T-helper 22 cell (primary cell): ENCODE data around the gene PCCB.
"Not testable (repeated sequence)": the region's sequence is repeated elsewhere in the genome, so short reads cannot be mapped to it uniquely, and the experiment has no call there.

ENCODE experiments used
- DNase-seq: peaks from one replicate; pipeline ENCODE4 v3.0.0-alpha.2; 2020; ENCODE audit warnings: low read depth

Gene PCCB

DNA sequence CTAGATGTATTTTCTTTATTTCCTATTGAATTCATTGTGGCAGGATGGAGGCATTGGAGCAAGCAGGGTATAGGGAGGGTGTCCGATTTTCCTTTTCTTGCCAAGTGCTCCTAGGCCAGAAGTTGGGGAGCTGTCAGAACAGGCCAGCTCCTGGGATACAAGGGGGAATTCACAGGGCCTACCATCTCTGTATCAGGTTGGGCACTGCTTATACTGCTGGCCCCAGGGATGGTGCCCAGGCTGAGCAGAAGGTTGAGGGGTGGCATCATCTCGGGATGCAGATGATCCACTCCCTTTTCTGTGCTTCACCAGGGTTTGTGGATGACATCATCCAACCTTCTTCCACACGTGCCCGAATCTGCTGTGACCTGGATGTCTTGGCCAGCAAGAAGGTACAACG, 79.5 kb downstream of the PCCB start:
- DNase-seq, result no peak

DNA sequence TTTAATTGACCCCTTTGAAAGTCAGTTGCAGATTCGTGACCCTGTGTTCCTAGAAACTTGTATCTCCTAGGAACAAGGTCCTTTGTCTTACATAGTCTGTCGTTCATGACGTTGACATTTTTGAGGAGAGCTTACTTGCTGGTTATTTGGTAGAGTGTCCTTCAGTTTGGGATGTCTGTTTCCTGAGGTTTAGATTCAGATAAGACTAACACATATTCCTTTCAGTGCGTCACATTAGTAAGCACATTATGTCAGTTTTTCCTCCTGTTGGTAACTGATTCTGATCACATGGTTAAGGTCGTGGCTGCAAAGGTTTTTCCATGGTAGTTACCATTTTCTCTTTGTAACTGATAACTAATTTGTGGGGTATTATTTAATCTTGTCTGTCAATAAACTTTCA, 80.8 kb downstream of the PCCB start:
- DNase-seq, result no peak

- no peak for DNase-seq
These were observed 82.2 kb downstream of the PCCB start for GRCh38 chr3:136332302-136332701.

- DNase-seq, result no peak
These were observed 82.6 kb downstream of the PCCB start for GRCh38 chr3:136332776-136333175.

DNA sequence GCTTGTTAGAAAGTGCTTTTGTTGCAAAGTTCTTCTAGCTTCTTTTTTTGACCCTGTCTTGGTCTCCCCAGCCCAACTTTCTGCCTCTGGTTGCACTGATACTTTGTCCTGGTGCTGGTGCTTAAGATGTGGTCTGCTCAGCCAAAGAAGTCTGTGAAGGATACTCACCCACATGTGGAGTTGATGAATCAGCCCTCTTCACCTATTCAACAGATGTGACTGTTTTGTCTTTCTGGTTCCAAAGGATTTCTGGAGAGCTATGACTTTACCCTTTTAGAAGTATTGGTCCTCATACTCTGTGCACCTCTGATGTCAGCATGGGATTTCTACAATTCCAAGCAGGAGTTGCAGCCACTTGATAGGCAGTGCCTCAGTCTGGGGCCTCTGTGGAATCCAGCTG, 84.1 kb downstream of the PCCB start:
- no peak for DNase-seq

DNA sequence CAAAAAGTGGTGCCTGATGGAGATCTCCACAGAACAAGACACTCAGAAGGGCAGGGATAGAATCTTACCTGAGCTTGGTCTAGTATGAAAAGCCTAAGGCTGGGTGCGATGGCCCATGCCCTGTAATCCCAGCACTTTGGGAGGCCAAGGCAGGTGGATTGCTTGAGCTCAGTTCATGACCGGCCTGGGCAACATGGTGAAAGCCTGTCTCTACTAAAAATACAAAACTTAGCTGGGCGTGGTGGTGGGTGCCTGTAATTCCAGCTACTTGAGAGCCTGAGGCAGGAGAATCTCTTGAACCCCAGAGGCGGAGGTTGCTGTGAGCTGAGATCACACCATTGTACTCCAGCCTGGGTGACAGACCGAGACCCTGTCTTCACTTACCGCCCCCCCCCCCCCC, 84.6 kb downstream of the PCCB start:
- DNase-seq, result not testable (repeated sequence)

DNA sequence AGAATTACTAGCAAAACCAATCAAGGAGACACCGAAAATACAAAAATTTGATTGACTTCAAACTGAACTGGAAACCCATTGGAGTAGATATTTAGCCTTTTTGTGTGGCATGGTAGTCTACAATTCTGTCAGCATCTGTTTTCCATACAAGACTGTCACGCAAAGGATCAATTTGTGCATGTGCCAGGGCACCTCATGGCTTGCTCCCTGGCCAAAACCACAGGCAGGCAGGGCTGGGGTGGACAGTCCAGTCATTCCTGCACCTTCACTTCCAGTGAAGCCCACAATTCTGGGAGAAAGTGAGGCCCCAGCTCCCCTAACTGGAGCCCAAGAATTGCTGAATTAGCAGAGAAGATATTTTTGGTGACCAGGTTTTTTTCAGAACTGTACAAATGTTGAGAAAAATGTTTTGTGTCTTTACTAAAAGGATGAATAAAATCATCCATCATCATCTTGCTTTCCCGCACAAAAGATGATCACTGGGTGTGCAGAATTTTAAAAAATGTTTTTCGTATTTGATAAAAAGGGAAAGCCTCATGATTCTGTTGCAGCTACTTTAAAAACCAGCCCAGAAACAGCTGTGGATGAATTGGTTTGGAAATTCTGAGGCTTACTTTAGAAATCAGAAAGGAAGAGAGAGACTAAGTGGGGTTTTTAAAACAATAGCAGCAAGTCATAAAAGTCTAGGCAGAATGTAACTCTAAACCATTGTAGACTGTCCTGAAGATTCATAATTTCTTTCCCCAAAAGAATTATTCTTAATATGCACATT, 86.4 kb downstream of the PCCB start:
- no peak for DNase-seq

GRCh38 chr3:136343446-136343845, 93.3 kb downstream of the PCCB start:
- DNase-seq, result no peak

DNA sequence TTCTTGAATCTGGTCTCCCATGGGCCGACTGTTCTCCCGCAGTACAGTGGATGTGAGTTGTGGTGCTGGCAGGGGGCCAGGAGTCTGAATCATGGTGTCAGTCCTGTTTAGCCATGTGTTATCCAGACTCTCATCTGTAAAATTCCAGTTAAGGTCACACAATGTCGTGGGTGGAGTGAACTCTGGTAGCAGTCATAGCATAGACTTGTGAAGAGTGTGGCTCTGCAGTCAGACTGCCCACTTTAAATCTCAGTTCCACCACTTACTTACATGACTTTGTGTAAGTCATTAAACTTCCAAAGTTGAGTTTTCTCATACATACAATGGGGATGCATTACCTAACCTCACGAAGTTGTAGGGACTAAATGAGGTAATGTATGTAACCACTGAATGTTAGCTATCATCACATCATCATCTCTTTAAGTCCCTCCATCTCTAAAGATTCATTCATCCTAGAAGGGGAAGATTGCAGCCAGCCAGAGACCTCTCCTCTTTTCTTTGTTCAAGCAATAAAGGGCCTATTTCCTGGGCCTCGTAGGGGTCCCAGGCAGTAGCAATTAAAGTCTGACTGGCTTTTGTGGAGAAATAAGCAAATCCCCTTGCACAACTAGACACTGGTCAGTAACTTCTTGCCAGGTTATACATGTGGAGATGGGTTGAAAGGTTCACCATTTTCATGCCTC, 93.9 kb downstream of the PCCB start:
- no peak for DNase-seq

DNA sequence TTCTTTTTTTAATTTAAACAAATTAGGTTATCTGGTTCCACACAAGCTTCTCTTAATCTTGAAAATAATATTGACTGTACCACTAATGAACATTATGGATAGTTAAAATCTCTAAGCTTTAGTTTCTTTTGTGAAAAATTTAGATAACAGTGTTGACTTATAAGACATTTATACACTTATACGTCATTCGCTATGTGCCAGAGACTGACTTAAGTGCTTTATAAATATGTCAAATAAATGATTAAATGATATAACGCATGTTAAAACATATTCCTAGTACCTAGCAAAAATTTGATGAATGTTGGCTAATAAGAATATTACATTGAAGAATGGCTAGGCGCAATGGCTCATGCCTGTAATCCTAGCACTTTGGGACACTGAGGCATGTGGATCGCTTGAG, 96.3 kb downstream of the PCCB start:
- no peak for DNase-seq

- DNase-seq, result no peak
These were observed 100.0 kb downstream of the PCCB start for GRCh38 chr3:136350132-136350531.

DNA sequence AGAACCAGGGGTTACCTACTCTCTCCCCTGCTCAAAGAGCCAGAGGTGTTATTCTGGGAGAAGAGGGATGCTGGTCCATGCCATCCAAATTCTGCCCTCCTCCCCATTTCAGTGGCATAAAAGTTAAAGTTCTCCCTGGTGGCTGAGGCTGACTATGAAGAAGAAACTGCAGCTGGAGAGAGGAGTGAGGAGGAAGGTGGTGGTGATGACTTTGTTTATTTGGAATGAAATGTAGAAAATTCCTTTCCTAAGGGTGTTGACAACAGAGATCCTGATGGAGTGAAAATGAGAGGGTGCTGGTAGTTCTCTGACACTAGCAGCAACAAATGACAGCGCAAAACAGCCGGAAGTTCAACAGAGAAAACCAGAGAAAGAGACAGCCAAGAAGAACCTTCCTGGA, 100.4 kb downstream of the PCCB start:
- no peak for DNase-seq

- no peak for DNase-seq
These were observed 101.2 kb downstream of the PCCB start for GRCh38 chr3:136351351-136351750.

- DNase-seq, result no peak
These were observed 101.8 kb downstream of the PCCB start for GRCh38 chr3:136351905-136352304.

- DNase-seq, result no peak
These were observed 103.3 kb downstream of the PCCB start for GRCh38 chr3:136353461-136353860.

GRCh38 chr3:136366289-136366688, 116.1 kb downstream of the PCCB start:
- DNase-seq, result no peak

- DNase-seq, result not testable (repeated sequence)
These were observed 125.7 kb downstream of the PCCB start for GRCh38 chr3:136375800-136376199.

GRCh38 chr3:136377508-136377907, 127.4 kb downstream of the PCCB start:
- DNase-seq, result no peak

- no peak for DNase-seq
These were observed 127.9 kb downstream of the PCCB start for GRCh38 chr3:136378011-136378410.
